Hindlimb muscle (tissue), 1 donor: Measurements from ENCODE around the gene KIAA0319L. TPM values are rescaled to one million over a fixed set of nuclear protein-coding genes. Genes with fewer than 3 reads are reported as not detected.

Experiments
- DNase-seq: peaks from one replicate; pipeline ENCODE4 v3.0.0-alpha.2; 2013
- polyA plus RNA-seq: library from polyadenylated mRNA; unstranded; fragments of 120-200 nt; gene quantifications from one replicate; pipeline ENCODE4 v1.2.1, GENCODE V29; 2013; ENCODE audit not compliant: insufficient read length

Gene KIAA0319L
- polyA plus RNA-seq, 1 donor = 41.3 TPM

DNA sequence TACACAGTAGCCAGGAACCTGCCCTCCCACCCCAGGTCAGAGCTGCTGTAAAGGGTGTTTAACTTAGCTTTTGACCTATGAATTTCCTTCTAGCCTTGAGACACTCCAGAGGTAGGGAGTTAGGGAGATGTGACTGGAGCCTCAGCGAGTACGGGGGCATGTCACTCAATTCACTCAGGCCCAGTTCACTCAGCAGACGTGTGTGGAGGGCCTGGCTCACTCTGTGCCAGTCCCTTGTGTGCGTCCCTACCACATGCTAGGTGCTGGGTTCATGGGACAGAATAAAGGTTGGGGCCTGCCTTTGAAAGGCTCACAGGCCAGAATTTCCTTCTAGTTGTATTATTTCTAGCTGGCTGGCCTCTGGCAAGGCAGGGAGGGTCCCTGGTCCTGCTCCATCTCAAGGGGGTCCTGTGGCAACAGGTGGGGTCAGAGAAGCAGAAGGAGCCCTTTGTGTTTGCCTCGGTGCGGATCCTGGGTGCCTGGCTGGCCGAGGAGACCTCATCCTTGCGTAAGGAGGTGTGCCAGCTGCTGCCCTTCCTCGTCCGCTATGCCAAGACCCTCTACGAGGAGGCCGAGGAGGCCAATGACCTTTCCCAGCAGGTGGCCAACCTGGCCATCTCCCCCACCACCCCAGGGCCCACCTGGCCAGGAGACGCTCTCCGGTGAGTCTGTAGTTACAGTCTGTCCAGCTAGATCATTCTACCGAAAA lies 4.9 kb upstream of the KIAA0319L start:
- no peak for DNase-seq

DNA sequence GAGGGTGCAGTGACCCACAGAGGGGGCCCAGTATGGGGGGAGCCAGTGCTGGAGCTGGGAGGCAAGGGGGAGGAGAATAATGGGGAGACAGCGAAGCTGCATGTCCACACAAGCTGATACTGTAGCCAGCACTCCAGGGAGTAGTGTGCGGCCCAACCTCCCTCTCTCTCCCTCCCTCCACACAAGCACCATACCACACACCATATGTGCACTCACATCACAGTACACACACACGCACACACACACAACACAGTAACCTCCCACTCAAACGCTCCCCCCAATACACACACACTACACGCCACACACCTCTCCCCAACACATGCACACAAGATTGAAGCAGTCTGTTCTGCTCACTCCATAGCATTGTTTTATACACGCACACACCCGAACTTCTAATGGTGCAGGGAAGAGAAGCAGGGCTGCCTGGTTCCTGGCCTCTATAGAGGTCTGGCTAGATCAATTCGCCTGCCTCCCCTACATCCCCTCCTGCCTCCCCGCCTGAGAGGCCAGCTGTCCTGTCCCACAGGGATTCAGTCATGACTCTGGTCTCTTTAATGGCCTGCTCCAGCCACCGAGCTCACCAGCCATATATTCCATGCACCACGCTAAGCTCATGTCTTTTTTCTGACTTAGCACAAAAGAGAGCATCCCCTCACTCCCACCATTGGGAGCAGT lies 4.2 kb upstream of the KIAA0319L start:
- no peak for DNase-seq

DNA sequence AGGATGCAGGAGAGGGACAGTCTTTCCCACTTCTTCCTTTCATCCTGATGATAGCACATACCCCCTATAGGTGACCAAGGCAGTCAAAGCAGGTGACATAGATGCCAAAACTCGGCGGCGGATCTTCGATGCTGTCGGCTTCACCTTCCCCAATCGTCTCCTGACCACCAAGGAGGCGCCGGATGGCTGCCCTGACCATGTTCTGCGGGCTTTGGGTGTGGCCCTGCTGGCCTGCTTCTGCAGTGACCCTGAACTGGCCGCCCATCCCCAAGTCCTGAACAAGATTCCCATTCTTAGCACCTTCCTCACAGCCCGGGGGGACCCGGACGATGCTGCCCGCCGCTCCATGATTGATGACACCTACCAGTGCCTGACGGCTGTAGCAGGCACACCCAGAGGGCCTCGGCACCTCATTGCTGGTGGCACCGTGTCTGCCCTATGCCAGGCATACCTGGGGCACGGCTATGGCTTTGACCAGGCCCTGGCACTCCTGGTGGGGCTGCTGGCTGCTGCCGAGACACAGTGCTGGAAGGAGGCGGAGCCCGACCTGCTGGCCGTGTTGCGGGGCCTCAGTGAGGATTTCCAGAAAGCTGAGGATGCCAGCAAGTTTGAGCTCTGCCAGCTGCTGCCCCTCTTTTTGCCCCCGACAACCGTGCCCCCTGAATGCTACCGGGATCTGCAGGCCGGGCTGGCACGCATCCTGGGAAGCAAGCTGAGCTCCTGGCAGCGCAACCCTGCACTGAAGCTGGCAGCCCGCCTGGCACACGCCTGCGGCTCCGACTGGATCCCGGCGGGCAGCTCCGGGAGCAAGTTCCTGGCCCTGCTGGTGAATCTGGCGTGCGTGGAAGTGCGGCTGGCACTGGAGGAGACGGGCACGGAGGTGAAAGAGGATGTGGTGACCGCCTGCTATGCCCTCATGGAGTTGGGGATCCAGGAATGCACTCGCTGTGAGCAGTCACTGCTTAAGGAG lies 3.3 kb upstream of the KIAA0319L start:
- DNase-seq = no peak

DNA sequence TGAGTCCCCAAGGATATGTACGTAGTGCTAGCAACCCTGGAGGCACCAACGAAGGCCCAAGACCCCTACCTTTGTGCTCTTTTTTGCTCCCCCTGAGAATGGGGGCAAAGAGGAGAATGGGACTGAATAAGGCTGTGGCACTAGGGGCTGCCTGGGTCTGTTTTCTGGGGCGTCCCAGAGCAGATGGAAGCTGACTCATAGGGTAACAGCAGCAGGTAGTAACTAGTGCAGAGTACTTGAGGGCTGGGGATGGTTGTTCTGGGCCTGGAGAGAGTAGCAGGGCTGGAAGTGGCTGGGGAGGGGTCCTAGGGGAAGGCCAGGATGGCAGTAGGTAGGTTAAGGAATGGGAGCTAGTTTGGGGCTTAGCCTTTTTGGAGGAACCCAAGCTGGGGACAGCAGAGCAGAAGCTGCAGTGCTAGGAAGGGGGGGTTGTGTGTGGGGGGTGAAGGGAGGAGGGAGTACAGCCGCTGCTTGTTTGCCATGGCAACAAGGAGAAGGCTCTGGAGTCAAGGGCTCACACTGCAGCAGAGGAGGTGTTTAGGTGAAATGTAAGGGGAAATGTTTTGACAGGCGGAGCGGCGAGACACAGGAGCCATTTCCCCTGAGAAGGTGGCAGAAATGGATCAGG lies 2.2 kb upstream of the KIAA0319L start:
- no peak for DNase-seq

DNA sequence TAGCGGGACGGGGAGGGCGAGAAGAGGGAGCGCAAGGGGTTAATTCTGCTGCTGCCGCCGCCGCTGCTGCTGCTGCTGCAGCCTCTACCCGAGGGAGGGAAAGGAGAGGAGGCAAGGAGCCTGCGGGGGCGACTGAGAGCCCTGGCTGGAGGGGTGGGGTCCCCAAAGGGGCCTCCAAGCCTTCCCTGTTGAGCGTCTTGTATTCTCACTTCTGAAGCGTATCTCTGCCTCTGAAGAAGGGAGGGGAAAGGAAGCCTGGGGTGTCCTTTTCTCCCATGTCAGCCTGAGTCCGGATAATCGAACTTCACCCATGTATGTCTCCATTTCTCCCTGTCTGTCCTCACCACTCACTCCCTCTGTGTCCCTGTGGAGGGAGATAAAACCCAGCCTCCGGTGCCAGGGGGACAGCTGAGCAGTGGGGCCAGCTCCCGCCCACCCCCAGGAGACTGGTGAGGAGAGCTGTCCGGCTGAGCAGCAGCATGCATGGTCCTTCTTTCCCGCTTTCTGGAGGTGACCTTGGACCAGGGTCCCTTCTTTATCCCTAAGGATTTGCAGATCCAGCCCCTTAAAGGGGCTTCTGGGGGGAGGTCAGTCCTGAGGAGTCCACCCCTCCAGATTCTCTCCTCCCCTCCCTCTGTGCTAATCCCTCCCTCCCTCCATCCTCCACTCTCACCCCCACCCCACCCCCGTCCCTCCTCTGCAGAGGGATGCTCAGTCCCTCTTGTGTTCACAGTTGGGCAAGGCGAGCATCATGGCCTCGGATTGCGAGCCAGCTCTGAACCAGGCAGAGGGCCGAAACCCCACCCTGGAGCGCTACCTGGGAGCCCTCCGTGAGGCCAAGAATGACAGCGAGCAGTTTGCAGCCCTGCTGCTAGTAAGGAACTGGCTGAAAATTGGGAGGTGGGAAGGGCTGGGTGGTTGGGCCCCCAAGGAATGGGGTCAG lies 1.4 kb upstream of the KIAA0319L start:
- DNase-seq = no peak

DNA sequence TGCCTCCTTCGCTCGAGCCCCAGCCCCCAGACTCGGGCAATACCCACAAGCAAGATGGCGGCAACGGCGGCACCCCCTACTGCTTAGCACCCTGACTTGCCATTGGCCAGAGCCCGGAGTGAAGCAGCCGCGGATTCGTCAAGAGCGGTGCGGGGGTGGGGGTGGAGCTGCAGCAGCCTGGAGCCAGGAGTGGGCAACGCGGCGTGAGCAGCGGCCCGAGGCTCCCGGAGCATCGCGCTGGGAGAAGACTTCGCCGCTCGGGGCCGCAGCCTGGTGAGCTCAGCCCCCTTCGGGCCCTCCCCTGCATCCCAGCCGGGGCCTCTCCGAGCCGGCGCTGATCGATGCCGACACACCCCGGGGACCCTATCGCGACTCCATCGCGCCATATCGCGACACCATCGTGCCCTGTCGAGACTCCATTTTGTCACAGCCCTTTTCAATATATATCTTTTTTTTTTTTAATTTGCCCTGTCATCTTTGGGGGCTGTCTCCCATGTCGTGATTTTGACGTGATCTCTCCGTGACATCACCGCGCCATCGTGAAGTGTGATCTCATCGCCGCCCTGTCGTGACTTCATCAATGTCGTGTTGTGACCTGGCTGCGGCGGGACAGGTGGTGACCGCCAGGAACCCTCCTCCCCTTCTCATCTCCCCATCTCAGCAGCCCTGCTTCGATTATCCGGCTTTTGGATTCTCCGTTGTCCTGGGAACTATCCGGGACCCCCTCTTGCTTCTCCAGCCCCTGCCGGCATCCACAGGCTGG lies 589 bp upstream of the KIAA0319L start, which contains the start of gene NCDN:
TSS of gene NCDN (plus strand) at position 189 of the 763 bp plus-strand sequence. CDS start at position 581, 392 bp downstream.
- peak; percentile 97 for DNase-seq

DNA sequence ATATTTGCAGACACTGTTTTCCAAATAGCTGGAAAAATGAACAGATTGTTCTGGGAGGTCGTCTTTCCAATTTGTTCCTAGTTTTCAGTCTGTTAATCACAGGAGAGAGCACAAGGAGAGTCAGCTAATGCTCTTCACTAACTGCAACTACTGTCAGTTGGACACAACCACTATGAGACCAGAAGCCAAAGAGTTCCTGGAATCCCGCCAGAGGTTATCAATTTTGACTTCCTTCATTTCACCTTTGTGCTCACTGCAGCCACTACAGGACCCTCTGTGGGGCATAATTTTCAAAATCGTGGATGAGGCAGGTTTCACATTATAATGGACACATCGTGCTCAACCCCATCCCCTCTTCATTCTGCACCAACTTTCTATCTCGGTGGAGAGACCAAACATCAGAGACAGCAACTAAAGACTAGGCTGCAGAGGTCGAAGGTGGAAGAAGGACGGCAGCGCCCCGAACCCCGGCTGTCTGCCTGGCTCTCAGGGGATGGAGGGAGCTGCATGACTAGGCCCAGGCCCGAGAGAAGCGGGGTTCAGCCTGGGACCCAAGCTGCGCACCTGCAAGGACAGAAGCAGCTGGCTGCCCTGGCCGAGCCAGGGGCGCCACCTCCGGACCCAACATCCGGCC lies 602 bp downstream of the KIAA0319L start:
- no peak for DNase-seq

DNA sequence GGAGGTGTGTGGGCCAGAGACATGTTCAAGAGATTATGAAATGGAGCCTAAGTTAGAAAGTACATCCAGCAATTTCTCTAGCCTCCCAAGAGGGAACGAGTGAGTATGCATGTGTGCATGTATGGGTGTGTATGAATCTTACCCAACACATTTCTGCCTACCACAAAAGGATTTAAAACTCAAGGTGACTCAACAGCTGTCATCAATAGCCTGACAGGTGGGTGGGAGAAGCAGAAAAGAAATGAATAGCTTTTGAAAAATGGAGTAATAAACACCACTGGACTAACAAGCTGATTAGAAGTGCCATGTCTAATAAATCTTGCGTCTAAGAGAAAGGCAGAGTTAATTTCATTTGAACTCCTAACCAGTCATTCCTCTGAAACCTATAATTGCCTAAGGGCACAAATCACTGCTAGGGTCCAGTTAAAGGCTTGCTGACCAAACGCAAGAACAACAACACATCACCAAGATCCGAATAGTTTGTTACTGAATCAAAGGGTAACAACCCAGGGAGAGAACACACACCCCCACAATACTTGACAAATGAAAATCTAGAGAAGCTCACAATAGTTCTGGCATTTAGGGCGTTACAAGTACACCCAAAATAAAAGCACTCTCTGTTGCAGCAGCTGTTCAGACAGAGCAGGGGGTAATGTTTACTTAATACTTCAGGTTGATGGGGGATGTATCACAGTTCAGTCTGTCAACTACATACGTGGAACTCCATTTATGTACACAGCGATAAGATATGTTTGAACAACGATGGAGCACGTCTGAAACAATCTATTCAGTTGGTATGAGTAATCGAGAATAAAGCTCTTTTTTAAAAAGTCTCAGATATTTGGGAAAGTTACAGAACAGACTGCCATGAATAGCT lies 1.4 kb downstream of the KIAA0319L start:
- no peak for DNase-seq

DNA sequence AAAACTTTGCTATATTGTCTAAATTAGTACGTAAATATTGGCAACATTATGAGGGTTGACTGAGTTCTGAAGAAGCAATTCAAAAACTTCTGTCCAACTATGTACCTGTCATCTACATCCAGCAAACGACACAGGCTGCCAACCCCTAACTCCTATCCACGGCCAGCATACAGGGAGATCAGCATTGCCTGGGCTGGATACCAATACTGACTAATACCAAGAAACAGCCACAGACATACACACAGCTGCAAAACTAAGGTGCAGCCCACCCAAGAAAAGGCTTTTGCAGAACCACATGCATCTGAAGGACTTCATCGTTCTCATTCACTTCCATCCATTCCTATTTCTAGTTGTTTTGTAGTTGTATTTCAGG lies 2.0 kb downstream of the KIAA0319L start:
- no peak for DNase-seq

DNA sequence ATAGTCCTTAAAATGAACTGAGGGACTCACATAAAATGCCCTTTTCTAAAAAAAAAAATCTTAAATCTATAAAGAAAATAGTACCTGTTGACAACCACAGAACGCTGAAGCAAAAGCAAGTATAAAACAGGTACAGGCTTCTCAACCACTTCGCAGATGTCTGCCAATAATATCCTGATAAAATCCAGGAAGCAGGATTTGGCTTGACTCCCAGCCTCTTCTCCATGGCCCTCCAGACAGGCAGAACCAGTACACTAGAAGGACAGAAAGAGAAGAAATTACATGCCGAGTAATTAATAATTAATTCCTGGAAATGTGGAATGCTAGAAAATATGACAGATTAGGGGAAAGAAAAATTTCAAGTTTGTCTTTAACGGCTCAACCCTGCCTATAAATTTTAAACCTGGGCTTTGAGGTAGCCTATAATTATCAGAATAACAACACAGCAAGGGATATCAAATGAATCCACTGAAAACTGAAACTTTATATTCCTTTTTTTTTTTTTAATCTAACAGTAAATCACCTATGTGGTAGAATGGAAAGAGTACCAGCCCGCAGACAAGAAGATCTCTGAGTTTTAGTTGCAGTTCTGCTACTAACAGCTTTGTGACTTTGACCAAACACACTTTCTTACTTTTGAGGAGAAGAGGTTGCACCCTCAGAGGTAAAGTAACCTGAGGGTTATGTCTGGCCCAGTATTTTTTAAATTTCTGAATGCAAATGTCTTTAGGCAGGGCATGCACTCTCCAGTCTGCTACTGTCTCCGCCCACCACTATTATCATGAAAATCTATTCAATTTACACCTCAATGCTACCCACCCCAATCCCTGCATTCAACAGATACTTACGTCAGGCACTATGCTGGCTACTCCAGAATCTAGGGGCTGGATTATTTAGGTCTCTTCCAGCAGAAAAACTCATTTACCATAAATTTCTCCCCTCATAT lies 2.7 kb downstream of the KIAA0319L start:
- no peak for DNase-seq

DNA sequence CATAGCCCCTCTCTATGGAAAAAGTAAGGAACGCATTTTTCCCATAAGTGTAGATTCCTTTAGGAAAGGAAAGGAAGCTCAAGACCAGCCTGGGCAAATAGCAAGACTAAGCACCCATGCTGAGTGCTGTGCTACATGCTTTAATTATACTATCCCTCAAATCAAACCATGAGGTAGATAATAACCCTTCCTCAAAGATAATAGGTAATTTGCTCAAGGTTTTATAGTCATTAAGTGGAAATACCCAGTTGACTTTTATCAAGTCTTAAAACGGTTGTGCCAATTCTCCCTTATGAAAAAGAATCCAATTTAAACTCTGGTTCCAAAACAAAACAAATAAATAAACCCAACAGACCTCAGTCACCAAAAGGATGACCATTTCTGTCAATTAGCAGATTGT lies 3.4 kb downstream of the KIAA0319L start:
- DNase-seq = no peak

DNA sequence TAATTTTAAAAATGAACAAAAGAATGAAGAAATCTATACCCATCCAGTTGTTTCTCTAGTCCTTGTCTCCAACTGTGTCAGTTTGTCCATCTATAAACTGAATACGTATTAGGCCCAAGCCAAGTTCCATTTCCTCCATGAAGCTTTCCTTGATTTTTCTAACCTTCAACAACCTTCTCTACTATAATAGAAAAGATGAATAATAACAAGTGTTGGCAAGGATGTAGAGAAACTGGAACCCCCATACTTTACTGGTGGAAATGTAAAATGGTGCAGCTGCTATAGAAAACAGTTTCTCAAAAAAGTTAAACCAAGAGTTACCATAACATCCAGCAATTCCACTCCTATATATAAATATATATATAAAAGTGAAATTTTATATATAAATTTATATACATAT lies 10.6 kb downstream of the KIAA0319L start:
- no peak for DNase-seq

DNA sequence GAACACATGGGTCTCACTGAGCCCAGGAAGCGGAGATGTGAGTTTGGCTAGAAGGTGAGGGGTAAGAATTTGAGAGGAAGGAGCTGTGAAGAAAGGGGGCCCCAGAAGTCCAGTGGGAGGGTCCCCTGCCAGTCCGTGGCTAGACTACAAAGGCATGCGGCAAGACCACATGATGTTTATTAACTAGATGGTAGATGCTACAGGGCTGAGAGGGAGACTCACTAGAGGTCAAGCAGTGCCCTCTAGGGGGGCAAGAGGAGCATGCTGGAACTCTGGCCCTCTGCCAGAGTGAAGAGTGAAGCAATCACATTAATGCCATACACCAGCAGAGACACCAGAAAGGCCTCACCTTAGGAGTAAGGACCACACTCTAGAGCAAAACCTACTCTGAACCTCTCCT lies 12.2 kb downstream of the KIAA0319L start:
- no peak for DNase-seq

DNA sequence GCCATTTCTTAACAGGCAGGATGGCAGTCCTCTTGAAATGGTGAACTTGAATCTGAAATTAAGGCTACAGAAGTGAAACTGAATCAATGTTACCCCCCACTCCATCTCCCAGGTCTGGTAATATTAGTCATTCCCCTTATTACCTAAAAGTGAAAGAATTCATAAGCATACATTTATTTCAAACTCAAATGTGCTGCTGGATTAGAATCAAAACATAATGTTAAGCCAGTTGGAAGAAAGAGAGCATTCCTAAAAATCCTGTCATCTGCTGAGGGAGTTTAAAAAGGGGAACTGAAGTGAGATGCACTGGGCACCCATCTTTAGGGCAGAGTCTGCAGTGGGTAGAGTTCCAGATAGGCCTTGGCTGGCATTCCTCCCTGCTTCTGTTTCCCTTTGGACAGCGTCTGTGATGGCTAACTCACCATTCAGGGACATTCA lies 17.4 kb downstream of the KIAA0319L start:
- DNase-seq = no peak

DNA sequence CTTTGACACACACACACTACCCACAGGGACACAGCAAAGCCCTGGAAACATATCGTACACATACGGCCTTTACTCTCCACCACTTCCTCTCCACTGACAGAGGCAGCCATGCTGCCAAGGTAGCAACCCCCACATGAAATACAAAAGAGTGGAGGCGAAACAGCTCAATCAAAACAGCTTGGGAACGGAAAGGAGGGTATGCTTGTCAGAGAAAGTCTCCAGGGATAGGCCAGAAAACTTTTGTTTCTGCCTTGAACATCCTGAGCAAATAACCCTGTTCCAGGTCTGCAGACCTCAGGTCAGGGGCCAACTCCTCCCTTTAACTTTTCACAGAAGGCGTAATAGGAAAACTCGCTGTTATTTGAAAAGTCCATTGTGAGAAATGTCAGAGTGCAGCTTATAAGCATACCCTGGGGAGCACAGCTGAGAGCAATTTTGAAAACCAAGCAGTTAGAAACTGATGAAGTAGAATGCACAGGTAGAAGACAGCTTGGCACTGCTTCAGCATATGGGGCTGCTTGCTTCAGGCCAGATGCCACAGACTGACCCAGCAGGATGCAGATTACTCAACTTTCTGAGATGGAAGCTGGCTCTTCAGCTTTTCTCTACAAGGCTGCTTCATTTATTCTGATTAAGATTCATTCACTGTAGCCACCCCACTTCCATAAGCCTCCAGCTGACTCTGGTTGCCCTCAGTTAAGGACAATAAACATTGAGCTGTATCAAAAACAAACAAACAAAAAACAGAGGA lies 18.0 kb downstream of the KIAA0319L start:
- DNase-seq = no peak

DNA sequence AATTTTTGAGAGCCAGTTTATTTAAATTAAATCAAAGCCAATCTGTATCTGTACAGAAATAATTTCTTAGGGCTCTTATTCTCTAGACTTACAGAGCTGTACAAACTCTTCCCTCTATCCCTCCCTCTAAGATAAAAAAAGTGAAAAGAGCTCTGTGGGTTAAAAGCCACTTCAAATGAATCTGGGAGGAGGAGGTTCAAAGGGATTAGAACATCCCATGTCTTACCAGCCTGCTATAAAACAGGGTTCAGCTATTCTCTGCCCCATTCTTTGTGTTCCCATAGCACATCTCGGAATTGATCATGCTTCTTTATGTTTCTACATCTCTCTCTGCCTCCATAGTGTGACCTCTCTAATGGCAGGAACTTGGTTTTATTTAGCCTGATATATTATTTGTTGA lies 19.4 kb downstream of the KIAA0319L start:
- no peak for DNase-seq

DNA sequence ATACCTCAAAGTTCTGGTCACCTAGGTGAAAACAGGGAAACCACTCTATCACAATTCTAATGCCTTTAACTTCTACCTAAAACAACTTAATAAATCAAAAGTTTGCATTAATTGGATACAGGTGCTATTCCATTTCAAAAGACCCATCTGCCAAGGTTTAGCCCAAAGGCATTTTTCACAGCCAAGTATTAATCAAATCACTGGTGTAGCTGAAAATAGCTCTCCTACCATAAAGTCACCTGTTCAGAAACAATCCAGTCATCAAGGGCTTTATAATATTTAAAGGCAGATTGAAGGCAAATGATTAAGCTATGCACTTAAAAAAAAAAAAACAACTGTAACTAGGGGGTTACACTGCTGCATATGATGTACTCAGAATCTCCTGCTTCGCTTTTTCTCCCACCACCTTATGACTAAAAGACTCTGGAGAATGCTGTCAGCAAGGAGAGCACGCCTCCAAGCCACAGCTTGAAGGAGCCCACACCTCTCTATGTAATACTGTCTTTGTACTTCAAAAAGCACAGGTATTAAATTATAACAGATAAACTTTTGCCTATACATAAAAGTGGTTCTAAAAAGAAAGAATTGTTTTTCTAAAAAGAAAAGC lies 20.5 kb downstream of the KIAA0319L start:
- no peak for DNase-seq
